CMK (cell line): Measurements from ENCODE around the gene RGS12.

Experiments
- DNase-seq: peaks from one replicate; pipeline ENCODE4 v3.0.0-alpha.2; 2010; ENCODE audit warnings: low read depth

RGS12 gene

DNA sequence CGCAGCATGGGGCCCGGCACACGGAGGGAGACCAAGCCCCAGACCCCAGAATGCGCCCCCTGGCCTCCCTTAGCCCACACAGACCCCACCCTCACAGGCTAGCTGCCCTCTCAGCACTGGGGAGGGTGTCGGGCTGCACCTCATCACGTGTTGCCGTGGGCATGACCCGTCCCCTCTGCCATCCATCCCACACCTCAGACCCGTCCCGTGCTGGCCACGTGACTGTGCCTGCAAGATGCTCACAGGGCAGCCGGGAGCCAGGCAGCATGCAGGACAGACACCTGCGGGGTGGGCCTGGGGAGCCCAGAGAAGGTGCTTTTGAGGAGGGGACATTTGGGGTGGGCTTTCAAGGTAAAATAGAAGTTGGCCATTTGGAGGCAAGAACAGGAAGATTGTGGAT is 39.0 kb upstream of the RGS12 start:
- no peak for DNase-seq

DNA sequence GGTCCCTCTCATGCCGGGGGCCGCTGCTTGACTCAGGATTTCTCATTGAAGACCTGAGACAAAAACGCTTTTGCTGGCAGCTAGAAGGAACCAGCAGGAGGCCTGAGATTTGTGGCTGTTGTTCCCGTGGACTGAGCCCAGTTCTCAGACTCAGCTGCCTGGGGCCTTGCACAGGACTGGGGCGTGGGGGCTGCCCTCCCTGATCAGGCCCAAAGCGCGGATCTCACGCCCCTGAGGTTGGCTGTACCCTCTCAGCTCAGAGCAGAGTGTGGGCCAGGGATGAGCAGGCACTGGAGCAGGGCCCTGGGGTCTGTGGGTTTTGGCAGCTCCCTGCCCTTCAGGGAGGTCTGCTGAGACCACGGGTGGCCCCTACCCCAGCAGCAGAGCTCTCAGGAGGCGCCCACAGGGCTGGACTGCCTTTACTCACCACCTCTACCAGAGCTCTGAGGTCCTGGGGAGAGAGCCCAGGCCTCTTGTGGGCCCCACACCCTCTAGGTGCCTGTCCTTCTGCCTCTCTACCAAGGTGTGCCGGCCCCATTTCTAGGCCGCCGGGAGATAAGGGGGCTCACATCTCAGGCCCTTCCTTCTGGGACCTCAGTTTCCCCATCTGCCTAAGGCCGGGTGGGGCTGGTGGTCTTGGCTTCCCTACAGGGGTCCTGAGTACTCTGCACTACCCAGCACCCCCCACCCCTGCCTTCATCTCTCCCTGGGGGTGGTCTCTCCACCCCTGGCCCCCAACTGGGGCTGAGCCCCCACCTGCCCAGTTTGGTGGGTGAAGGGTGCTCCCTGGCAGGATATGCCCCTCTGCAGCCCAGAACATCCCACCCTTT is 38.3 kb upstream of the RGS12 start:
- no peak for DNase-seq

DNA sequence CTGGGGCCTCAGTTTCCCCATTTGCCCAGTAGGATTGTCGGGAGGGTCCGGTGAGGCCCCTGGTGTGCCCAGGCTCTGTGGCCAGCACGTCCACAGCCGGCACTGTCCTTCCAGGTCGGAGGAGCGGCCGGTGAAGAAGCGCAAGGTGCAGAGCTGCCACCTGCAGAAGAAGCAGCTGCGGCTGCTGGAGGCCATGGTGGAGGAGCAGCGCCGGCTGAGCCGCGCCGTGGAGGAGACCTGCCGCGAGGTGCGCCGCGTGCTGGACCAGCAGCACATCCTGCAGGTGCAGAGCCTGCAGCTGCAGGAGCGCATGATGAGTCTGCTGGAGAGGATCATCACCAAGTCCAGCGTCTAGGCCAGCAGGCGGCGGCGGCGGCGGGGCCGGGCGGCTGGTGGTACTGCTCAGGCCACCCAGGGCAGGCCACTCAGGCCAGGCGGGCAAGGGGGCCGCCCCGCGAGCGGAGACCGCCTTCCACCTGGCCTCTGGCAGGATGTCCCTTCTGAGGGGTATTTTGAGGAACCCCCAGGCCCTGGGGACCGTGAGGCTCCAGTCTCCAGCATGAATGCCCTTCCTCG is 37.1 kb upstream of the RGS12 start:
- no peak for DNase-seq

DNA sequence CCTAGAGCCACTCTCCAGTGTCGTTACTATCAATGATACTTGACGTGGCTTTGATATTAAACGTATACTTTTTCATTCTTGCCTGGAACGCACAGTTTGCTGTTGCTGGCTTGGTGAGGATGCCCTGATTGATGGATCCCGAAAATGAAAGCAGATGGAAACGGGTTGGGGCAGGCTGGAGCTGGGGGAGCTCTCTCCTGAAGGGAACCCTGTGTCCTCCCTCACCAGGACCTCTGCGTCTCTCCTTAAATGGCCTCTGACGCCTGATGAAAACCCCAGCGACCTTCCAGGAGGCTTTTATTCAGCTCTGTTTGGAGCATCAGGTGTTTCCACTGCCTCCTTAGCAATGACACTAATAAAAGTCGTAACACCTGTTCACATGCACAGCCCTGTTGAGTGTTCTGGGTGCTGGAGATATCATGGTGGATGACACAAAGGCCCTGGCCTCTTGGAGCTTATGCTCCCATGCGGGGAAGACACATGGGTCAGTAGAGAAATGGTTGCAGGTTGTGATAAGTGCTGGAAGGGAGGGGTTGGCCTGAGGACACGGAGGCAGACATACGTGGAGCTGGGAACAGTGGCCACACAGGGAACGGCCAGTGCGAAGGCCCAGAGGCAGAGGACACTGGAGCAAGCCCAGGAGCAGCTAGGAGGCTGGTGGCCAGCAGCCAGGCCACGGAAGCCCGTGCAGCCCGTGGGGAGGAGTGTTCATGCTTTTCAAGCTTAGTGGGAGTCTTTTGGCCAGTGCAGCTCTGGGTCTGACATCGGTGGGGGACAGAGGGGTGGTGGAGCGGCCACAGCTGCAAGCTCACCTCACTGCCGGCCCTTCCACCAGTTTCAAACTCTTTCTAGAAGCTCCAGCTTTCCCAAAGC is 36.4 kb upstream of the RGS12 start:
- DNase-seq, result no peak

DNA sequence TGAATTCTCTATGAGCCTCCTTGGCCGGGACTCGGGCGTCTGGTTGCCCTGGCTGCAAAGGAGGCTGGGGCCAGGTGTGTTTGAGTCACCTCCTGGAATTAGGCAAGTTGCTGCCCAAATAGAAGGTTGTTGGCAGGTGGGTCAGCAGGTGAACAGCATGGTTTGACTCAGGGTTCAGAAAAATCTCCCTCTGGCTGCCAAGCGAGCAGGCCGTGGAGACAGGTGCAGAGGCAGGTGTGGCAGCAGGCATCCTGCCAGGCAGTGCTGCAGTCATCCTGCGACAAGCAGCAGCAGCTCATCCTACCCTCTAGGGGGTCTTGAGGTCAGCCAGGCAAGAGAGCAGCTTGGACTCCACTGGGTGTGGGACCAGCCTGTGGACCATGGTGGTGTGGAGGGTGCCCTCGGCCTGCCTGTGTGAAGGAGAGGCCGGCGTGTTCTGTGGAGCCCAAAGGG is 35.7 kb upstream of the RGS12 start:
- DNase-seq, result no peak

DNA sequence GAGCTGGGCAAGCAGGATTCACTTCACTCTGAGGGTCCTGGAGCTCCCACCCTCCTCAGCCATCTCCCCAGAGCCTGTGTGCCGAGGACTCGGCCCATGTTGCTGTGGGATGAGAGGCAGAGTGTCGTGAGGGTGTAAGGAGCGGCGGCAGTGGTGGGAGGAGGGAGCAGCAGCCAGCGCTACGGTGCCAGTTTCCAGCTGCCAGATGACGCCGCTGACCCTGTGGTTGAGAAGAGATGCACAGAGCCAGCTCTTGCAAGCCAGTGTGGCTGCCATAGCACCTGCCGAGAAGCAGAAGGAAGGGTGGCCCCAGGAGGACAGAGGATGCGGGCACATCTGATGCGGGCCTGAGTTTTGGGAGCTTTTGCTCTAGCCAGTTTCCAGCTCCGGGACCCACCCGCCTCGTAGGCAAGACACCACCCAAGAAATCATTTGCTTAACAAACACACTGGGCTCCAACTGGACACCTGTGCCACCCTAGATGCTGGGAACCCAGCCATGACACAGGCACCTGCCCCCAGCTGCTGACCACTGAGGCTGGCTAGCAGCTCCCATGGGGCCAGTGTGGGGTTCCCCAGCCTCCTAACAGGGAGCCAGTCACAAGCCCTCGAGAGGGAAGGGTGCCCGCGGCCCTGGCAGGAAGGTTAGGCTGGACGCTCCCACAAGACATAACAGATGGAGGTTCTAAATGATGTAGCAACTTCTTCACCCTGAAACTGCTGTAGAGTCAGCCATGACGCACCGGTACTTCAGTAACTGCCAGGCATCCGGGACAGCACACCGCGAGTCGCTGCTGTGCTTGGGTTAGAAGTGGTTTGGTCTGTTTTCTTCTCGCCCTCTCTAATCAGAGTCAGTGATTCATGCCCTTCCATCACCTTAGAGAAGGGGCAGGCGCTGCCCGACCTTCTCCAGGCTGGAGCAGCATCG is 35.0 kb upstream of the RGS12 start:
- no peak for DNase-seq

DNA sequence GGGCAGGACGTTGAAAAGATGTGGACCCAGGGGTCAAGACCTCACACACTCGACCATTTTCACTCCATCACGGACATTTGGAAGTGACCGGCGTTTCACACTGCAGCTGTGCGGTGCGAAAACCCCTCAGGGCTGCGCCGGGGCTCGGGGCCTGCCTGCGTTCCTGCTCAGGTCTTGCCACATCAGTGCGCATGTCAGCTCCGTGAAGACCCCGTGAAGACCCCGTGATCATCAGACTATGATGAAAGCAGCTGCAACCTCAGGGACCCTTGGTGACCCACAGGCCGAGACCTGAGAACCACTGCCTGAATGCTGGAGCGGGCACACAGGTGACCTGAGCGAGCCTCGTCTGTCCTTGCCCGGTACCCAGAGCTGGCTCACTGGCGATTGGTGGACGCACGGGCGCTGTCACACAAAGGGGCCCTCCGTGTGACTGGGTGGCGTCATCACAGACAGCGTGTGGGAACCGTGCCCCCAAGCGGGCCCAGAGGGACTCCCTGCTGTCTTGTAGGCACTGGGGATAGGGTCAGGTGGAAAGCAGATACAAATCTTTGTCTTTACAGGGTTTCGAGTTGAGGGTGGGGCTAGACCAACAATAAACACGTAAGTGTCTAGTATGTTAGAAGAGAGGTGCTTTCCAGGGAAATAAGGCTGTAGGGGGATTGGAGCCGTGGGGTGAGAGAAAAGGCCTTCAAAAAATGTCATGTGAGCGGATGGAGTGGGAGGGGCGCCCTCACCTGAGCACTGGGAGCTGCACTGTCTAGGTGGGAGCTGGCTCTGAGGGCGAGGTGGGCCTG is 31.2 kb upstream of the RGS12 start:
- DNase-seq, result no peak

DNA sequence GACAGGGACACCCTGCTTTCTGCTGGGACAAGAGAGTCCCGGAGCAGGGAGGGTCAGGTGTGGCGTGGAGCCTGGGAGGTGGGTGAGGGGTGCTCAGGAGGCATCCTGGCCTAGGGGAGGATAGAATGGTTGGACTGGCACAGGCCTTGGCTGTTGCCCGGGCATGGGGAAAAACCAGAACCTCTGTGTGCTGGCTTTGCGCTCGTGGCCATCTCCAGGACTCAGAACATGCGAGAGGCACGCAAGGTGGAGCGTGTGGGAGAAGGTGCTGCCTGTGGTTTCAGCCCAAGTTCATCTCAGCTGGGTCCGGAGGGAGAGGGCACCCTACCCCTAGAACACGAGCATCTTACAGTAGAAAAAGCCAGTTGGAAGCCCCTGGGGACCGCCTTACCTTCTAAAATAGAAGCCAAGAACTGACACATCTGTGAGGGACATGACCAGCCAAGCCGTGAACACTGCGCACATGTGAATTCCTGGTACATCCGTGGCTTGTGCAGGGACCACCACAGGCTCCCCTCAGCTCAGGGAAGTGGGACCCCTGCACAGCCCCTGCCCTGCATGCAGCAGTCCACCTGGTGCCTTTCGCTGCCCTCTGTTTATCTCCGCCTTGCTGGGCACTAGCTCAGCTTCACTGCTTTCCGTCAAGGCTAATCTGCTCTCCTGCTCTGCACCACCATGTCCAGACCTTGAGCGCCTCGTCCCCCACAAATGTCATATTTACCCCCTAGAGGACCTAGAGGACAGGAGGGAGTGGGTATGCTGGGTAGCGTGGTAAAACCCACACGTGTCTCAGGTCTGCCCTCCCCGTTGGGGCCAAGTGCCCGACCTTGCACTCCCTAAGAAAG is 30.4 kb upstream of the RGS12 start:
- DNase-seq, result no peak

- no peak for DNase-seq
Measured at GRCh38 chr4:3263053-3263875, 29.6 kb upstream of the RGS12 start.

GRCh38 chr4:3263876-3264193 is 29.0 kb upstream of the RGS12 start:
- no peak for DNase-seq

DNA sequence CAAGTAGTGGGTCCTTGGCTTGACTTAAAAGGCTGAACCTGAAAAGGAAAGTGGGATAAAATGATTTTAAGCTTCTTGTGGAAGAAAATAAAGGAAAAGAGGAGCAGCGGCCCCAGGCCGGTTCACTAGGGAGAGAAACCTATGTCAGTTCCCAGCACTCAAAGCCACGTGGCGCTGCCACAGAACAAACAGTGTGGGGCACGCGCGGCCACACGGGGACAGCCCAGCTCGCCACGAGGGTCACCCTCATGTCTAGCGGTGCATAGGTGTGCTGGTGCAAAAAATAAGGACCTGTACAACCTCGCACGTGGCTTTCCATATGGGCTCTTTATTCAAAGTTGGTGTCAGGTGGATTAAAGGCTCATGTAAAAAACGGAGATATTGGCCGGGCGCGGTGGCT is 26.7 kb upstream of the RGS12 start:
- DNase-seq, result no peak

DNA sequence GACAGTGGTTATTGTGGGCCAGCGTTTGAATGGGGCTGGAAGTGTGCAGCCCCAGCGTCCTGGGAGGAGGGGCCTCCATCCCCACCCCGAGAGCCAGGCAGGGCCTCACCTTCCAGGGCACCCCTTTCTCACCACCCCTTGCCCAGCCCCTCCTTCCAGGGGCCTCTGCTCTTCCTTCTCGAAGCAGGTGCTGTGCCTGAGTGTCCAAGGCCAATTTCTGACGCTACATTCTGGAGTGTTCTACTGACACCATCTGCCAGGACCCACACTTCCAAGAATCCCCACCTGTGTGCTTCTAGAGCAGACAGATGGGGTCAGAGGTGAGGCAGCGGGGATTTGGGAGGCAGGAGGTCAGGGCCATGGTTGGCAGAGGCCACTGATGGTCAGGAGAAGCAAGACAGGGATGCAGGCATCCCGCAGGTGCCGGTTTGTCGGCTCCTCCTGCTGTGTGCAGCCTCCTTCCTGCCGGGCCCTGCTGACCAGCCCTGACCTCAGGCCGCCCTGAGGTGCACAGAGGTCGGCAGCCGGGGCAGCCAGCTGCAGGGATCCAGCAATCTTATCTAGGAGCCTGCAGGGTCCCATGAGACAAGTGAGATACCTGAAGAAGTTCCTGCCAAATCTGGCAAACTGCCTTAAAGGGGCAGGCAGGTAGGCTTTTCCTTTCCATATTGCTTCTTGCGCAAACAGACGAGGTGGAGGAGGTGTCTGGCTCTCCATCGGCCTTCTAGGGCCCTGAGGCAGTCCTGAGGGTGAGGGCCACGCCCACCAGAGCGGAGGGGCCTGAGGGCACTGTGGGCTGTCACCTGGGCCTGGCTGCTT is 25.0 kb upstream of the RGS12 start:
- no peak for DNase-seq

DNA sequence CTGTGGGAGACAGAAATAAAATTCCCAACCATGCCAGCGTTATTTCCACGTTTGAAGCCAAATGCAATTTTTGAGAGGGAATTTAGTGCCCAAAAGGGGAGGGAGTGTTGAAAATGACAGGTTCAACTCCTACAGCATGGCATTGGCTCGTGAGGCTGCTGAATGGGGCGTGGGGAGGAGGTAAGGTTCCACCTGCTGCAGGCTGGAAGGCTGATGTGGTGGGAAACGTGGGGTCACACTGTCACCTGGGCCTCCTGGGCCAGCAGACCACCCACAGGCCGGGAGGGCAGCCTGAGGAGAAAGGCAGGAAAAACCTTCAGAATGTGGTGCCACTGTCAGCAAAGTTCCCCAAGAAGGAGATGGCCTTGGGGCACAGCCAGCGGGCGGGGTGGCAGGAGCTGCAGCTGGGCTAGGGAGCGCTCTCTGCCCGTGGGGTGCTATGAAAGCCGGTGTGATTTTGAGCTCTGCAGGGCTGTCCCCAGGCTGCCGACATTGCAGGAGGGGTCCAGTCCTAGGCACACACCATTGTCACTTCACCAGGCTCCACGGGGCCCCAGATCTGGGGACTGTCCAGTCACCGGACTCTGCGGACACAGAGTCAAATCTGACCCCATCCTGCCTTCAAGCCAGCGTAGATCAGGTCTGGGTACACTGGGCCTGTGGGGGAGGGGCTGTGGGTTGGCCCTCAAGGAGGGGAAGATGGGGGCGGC is 24.3 kb upstream of the RGS12 start:
- no peak for DNase-seq

GRCh38 chr4:3269105-3269927 is 23.5 kb upstream of the RGS12 start:
- DNase-seq, result no peak

- no peak for DNase-seq
Measured at GRCh38 chr4:3269991-3270611, 22.7 kb upstream of the RGS12 start.

DNA sequence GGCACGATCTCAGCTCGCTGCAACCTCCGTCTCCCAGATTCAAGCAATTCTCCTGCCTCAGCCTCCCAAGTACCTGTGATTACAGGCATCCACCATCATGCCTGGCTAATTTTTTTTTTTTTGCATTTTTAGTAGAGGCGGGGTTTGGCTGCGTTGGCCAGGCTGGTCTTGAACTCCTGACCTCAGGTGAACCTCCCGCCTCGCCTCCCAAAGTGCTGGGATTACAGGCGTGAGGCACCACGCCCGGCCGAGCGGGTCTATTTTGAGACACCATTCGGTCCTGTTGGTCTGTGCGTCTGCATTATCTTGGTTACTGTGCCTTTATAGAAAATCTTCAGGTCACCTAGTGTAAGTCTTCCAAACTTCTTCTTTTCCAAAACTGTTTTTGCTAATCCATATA is 21.7 kb upstream of the RGS12 start:
- DNase-seq, result no peak
